GM12873 (cell line): Measurements from ENCODE around the gene GCG.

Experiments used
- TF ChIP-seq, protein P1 (sequence below): IDR thresholded peaks from 2 replicates; pipeline ENCODE4 v1.5.1; 2012; ENCODE audit warnings: low read depth, mild to moderate bottlenecking, moderate library complexity, low read length, control low read depth; ENCODE audit not compliant: insufficient read depth; ENCODE audit errors: missing control alignments

GCG gene

DNA sequence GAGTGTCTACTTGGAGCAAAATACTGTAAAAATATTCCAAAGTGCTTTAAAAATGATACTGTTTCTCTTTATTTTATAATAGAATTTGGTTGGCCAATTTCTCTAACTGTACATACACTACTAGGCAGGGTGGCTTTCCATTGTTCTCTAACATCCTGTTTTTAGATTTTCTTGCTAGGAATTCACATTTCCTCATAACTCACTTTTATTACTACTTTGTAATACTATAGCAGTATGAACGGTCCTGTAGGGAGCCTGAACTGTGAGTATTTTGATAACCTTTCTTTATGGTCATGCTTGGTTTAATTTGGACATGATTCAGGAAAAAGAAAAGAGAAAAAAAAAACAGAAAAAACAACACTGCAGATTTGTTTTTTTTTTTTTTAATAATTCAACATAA, 37.8 kb downstream of the GCG start:
- TF ChIP-seq, protein P1, sequence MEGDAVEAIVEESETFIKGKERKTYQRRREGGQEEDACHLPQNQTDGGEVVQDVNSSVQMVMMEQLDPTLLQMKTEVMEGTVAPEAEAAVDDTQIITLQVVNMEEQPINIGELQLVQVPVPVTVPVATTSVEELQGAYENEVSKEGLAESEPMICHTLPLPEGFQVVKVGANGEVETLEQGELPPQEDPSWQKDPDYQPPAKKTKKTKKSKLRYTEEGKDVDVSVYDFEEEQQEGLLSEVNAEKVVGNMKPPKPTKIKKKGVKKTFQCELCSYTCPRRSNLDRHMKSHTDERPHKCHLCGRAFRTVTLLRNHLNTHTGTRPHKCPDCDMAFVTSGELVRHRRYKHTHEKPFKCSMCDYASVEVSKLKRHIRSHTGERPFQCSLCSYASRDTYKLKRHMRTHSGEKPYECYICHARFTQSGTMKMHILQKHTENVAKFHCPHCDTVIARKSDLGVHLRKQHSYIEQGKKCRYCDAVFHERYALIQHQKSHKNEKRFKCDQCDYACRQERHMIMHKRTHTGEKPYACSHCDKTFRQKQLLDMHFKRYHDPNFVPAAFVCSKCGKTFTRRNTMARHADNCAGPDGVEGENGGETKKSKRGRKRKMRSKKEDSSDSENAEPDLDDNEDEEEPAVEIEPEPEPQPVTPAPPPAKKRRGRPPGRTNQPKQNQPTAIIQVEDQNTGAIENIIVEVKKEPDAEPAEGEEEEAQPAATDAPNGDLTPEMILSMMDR, result no peak

DNA sequence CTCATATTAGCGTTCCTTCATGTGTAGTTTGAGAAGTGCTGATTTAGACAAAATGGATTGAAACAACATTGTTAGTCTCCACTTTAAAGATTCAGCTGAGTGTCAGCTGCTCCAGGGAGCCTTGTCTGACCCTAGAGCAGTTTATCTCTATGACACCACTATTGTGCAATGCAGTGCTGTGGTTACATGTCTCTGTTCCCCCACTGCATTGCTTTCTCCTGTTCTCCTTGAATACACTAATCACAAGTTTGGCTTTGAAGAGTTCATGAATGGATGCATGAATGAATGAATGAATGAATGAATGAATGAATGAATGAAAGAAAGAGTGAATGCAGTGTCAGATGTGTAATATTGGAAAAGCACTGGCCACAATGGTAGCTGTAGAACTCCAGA, 38.3 kb downstream of the GCG start:
- TF ChIP-seq, protein P1, result no peak

DNA sequence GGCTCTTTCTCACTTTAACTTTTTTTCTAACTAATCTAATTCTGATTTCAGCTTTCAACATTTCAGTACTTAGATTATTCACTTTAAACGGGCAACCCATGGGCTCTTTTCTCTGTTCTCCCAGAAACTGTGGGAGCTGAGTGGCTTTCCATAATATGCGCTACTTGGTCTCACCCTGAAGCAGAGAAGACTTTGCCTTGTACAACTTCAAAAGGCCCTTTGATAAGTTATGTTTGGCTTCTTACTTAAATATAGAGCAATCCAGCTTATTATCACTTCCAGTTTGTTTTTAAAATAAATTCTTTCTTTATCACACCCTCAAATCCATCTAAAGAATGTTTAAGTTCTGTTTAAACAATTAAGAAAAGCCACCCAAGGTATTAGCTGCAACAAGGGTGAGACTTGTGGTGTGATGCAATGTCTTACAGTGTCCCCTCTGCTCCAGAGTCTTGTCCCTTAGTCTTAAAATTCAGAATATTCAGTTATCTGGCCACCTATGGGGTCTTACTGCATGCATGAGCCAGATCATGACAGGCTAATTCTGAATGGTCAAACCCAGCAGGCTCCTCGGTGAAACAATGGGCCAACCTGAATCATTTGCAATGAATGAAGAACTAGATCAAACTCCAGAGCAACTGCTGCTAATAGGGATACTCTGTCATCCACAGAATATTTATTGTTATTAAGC, 38.8 kb downstream of the GCG start:
- TF ChIP-seq, protein P1, result no peak

DNA sequence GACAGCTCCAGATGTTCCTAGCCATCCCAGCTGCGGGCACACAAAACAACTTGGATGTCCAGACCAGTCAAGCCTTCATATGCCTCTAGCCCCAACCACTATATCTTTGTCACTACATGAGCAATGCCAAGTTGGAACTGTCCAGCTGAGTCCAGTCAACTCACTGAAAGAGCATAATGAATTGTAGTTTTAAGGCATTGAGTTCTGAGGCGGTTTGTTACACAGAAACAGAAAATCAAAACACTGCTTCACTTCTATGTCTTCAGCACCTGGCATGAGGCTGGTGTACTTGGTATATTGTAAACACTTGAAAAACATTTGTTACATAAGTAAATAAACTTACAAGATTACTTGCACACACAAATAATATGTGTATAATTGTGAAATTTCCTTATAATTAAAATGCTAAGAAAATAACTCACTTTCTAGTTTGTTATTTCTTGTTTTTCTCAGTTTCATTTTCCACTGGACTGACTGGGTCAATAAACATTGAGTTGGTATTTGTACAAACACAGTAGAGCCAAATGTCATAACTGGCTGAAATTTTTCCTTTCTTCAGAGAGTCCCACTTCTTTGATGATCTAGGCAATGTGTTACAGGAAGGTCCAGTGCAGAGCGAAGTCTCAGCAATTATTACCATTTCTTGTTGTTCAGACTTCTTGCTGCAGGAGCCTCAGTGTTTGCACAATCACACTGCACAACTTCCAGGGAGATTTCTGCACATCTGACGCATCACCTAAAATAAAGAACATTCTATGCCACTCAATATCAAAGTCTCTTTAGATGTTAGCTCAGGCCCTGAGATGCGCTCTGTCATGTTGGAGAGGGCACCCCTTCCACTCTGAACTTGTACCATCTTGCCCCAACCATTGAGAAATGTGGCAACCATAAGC, 39.8 kb downstream of the GCG start:
- TF ChIP-seq, protein P1, result no peak

DNA sequence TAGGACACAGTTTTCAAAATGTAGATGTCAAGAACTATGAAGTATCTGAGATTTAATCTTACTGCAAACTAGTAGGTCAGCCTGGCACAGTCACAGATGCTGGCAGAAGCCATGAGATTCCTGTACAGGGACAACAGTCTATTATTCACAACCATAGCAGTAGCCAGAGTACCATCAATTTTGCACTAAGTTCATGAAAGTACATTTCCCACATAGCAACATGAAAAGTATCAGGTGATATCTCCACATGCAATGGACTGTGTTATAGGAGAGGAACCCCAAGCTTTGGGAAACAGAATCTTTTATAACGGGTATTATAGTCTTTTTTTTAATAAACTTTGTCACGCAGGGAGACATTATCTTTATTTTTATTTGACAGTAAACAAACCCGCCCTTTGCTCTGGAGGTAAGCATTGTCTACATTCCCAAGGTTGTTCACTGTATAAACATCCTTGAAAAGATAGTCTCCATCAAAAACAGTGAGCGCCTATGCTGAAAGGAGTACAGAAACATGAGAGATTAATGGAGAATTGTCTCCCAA, 44.6 kb downstream of the GCG start:
- TF ChIP-seq, protein P1, result no peak

DNA sequence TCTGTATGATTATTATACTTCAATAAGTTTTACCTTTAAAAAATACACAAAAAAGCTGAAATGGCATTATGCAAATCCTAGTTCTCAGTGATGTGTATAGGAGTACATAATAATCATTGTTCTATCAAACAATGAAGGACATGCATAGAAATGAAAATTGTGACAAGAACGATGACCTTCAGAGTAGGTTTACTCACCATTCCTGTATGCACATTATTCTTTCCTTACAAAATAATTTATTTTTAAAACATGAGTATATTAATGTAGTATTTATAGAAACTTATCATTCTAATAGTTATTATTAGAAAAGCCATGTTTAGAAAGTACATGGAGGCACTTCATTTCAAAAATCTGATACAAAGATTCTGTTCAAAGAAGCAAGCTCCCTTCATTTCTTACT, 45.3 kb downstream of the GCG start:
- TF ChIP-seq, protein P1, result no peak

DNA sequence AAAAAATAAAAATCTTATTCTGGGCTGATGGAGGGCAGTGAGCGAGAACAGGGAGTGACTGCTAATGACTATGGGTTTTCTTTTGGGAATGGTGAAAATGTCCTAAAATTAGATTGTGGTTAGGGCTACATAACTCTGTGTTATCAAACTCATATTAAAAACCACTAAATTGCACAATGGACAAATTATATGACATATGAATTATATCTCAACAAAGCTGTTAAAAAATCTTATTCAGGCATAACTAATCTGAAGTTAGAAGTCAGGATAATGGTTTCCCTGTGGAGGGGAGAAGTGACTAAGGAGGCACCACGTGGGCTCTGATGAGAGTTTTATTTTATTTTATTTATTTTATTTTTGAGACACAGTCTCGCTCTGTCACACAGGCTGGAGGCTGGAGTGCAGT, 45.9 kb downstream of the GCG start:
- TF ChIP-seq, protein P1, result no peak
